Esophagus squamous epithelium (tissue), 4 donors: ENCODE measurements around the gene GPER1.

Source experiments
- POLR2A ChIP-seq, 4 donors: fragments of 450-650 bp; IDR thresholded peaks; one replicate each; pipeline ENCODE4 v1.6.1; 2017; ENCODE audit warnings: antibody characterized with exemption in 4 of 4, mild to moderate bottlenecking in 4 of 4, moderate library complexity in 3 of 4
- TF ChIP-seq, protein P1 (sequence below), 6 experiments: fragments of 450-650 bp in 4 of 6; fragments of 200-600 bp in 2 of 6; sonication (generic) in 2 of 6; IDR thresholded peaks; one replicate each; pipeline ENCODE4 v1.5.1; 2016 to 2019; ENCODE audit warnings: antibody characterized with exemption in 6 of 6, mild to moderate bottlenecking in 4 of 6, moderate library complexity in 4 of 6

DNA sequence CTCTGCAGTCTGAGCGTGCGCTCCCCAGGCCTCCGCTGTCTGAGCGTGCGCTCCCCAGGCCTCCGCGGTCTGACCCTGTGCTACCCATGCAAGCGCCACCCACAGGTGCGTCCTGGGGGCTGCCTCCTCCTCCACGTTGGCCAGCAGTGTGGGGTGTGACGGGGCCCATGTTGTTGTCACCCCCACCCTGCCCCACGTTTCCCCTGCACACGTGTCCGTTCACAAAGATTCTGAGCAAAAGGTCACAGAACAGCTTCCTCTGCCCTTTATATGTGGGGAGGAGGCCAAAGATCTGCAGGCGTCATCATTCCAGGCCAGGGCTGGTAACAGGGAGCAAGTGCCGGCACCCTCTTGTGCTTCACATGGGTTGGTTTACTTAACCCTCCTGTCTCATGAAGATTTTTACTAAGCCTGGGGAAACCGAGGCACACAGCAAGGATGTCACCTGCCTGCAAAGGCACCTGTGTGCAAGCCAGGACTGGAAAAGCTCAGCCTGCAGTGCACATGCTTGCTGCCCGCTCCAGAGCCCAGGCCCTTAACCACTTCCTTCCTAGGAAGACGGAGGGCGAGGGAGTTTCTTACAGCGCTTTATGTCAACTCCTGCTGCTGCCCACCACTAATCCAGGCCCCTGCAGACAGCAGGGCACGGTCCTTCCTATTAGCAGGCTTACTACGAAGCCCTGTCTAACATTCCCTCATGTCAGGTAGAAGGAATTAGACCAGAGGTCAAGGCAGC lies 38.7 kb upstream of the GPER1 start:
- no peak for TF ChIP-seq POLR2A (IDR thresholded peaks at IDR 0.05)
- TF ChIP-seq, protein P1, sequence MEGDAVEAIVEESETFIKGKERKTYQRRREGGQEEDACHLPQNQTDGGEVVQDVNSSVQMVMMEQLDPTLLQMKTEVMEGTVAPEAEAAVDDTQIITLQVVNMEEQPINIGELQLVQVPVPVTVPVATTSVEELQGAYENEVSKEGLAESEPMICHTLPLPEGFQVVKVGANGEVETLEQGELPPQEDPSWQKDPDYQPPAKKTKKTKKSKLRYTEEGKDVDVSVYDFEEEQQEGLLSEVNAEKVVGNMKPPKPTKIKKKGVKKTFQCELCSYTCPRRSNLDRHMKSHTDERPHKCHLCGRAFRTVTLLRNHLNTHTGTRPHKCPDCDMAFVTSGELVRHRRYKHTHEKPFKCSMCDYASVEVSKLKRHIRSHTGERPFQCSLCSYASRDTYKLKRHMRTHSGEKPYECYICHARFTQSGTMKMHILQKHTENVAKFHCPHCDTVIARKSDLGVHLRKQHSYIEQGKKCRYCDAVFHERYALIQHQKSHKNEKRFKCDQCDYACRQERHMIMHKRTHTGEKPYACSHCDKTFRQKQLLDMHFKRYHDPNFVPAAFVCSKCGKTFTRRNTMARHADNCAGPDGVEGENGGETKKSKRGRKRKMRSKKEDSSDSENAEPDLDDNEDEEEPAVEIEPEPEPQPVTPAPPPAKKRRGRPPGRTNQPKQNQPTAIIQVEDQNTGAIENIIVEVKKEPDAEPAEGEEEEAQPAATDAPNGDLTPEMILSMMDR (IDR thresholded peaks at IDR 0.05): no peak
